Kidney (tissue), 14 donors: Measurements from ENCODE around the gene MRM3. TPM values are rescaled to one million over a fixed set of nuclear protein-coding genes. Genes with fewer than 3 reads are reported as not detected.

Source experiments
- DNase-seq, 5 donors: peaks; one replicate each; pipeline ENCODE4 v3.0.0-alpha.2; 2013 to 2020
- FAIRE-seq: peaks from 2 replicates; lab custom pipeline; 2012; peaks lifted over from hg19 to GRCh38; lab: Jason Lieb, UNC
- H3K27ac ChIP-seq, 2 donors: one replicate each; pipeline ENCODE4 v1.7.0; 2013; ENCODE audit warnings: low read depth in 2 of 2, low read length in 2 of 2, inconsistent platforms in 1 of 2
- H3K27me3 ChIP-seq: one replicate; pipeline ENCODE4 v1.7.1; 2013; ENCODE audit warnings: low read length, inconsistent platforms; ENCODE audit not compliant: control insufficient read depth, insufficient read depth
- H3K36me3 ChIP-seq, 3 donors: one replicate each; pipeline versions ENCODE4 v1.7.0 to v1.7.1; 2013; ENCODE audit warnings: low read length in 3 of 3, control low read depth in 1 of 3, inconsistent platforms in 1 of 3; ENCODE audit not compliant: insufficient read depth in 3 of 3, control insufficient read depth in 2 of 3
- H3K4me1 ChIP-seq, 3 donors: one replicate each; pipeline versions ENCODE4 v1.7.0 to v1.7.1; 2013; ENCODE audit warnings: low read length in 3 of 3, inconsistent platforms in 1 of 3, low read depth in 1 of 3; ENCODE audit not compliant: control insufficient read depth in 2 of 3, insufficient read depth in 2 of 3
- H3K4me3 ChIP-seq, 3 donors: one replicate each; pipeline versions ENCODE4 v1.7.0 to v1.8.1; 2013; ENCODE audit warnings: low read length in 3 of 3, control low read depth in 1 of 3, inconsistent platforms in 1 of 3
- H3K9ac ChIP-seq, 3 donors: one replicate each; pipeline versions ENCODE4 v1.7.0 to v1.7.1; 2013; ENCODE audit warnings: low read length in 3 of 3, control low read depth in 1 of 3, inconsistent platforms in 1 of 3
- H3K9me3 ChIP-seq, 3 donors: one replicate each; pipeline versions ENCODE4 v1.7.0 to v1.7.1; 2013; ENCODE audit warnings: low read length in 3 of 3, control low read depth in 1 of 3, inconsistent platforms in 1 of 3; ENCODE audit not compliant: control insufficient read depth in 2 of 3, insufficient read depth in 1 of 3
- intact Hi-C: fragments of 100-400 bp; cut with DNase I; formaldehyde crosslinking; loops from one replicate; pipeline ENCODE4 v1.11.1; 2022
- polyA plus RNA-seq: library from polyadenylated mRNA; stranded (reverse); fragments of 350-450 nt; fragmentation: Illumina TruSeq; extraction: RNeasy Lipid Tissue Mini Kit (QIAGEN cat#74804); gene quantifications from one replicate; pipeline ENCODE4 v1.2.3, GENCODE V29; 2014; ENCODE audit warnings: low read depth, low replicate concordance; ENCODE audit not compliant: insufficient read depth
- total RNA-seq: library from RNA; stranded (reverse); fragmentation: NEBNext Ultra II Directional; extraction: Animal tissue kit (Norgen Biotek cat#: 25700); gene quantifications from one replicate; pipeline ENCODE4 v1.2.1, GENCODE V29; 2021
- TF ChIP-seq, protein P1 (sequence below): IDR thresholded peaks from 3 replicates; pipeline ENCODE4 v1.5.1; 2012; ENCODE audit warnings: mild to moderate bottlenecking, moderate library complexity, borderline replicate concordance; ENCODE audit not compliant: insufficient read depth; ENCODE audit errors: extremely low read depth
- donor health status: control.
- donor health status: control.
- donor health status: control.
- donor health status: control.
- donor health status: control.
- donor health status: DM: yes; HTN: yes; CAD: no.
- donor health status: Normal renal cell carcinoma (clear cell type).

The MRM3 gene
- total and polyA plus RNA-seq, 2 donors from 2014 or later, result 14.4 to 21.3 TPM

- Histone ChIP-seq H3K27me3 (no peaks in the 10 kb centered on the region), H3K36me3 (no peaks in the 10 kb centered on the region), H3K27ac (no peak overlapping the region), H3K4me3 (peak overlapping the region in 2 of 3 donors; percentile 7 to 49), H3K4me1 (peaks cover 0 to 6% (median 0%) of the 10 kb centered on the region in 3 donors), H3K9ac (peak overlapping the region in 1 of 3 donors; percentile 35), H3K9me3 (no peaks in the 10 kb centered on the region)
- DNase-seq (peak in 1 of 5 donors; percentile 16), FAIRE-seq (no peak)
- TF ChIP-seq, protein P1, sequence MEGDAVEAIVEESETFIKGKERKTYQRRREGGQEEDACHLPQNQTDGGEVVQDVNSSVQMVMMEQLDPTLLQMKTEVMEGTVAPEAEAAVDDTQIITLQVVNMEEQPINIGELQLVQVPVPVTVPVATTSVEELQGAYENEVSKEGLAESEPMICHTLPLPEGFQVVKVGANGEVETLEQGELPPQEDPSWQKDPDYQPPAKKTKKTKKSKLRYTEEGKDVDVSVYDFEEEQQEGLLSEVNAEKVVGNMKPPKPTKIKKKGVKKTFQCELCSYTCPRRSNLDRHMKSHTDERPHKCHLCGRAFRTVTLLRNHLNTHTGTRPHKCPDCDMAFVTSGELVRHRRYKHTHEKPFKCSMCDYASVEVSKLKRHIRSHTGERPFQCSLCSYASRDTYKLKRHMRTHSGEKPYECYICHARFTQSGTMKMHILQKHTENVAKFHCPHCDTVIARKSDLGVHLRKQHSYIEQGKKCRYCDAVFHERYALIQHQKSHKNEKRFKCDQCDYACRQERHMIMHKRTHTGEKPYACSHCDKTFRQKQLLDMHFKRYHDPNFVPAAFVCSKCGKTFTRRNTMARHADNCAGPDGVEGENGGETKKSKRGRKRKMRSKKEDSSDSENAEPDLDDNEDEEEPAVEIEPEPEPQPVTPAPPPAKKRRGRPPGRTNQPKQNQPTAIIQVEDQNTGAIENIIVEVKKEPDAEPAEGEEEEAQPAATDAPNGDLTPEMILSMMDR, result no peak
- intact Hi-C loops, result no loop called here
These were observed 48.4 kb upstream of the MRM3 start for GRCh38 chr17:733743-734142.

- TF ChIP-seq, protein P1, result no peak
- no peak overlapping the region for H3K9ac ChIP-seq
- intact Hi-C loops, result no loop called here
- H3K9me3 ChIP-seq, result no peaks in the 10 kb centered on the region
- no peaks in the 10 kb centered on the region for H3K27me3 ChIP-seq
- H3K27ac ChIP-seq, result no peak overlapping the region
- FAIRE-seq (no peak), DNase-seq (no peak)
- peaks cover 0 to 8% (median 2%) of the 10 kb centered on the region in 3 donors for H3K36me3 ChIP-seq
- no peak overlapping the region for H3K4me3 ChIP-seq
- peaks cover 0 to 6% (median 0%) of the 10 kb centered on the region in 3 donors for H3K4me1 ChIP-seq
These were observed 44.5 kb upstream of the MRM3 start for GRCh38 chr17:737561-738113.

GRCh38 chr17:740240-741017 is 41.7 kb upstream of the MRM3 start:
- DNase-seq (peak in 1 of 5 donors; percentile 59), FAIRE-seq (no peak)
- H3K4me3 ChIP-seq, result no peak overlapping the region
- peaks cover 2 to 21% (median 8%) of the 10 kb centered on the region in 3 donors for H3K36me3 ChIP-seq
- no peak overlapping the region for H3K27ac ChIP-seq
- H3K27me3 ChIP-seq, result no peaks in the 10 kb centered on the region
- H3K4me1 ChIP-seq, result no peaks in the 10 kb centered on the region
- intact Hi-C loops, result no loop called here
- TF ChIP-seq, protein P1, result no peak
- no peaks in the 10 kb centered on the region for H3K9me3 ChIP-seq
- H3K9ac ChIP-seq, result no peak overlapping the region
